AG08396 (cell line): ENCODE measurements around the gene GMFB.

ENCODE experiments used
- DNase-seq: peaks from one replicate; pipeline ENCODE4 v3.0.0; 2012; ENCODE audit warnings: low spot score, mixed read lengths

The GMFB gene

GRCh38 chr14:54425537-54426274, 63.1 kb downstream of the GMFB start:
- no peak for DNase-seq

- no peak for DNase-seq
Observed at GRCh38 chr14:54425068-54425467, 63.7 kb downstream of the GMFB start.
